K562 (cell line): ENCODE data around the gene GOT2. TPM values are rescaled to one million over a fixed set of nuclear protein-coding genes. Genes with fewer than 3 reads are reported as not detected.

Experiments used
- ATAC-seq: fragments of 200-7000 bp; cut with Tn5 transposase; 3 replicates; pipeline ENCODE4 v1.9.1; 2020; ENCODE audit warnings: moderate library complexity
- BruUV-seq: library from RNA; stranded (reverse); fragments of 400-500 nt; replicated peaks from 2 replicates; lab custom pipeline; 2021; lab: Mats Ljungman, UMichigan
- CTCF ChIA-PET: fragments of 300-600 bp; formaldehyde crosslinking; extraction: SDS; loops from one replicate; lab custom pipeline; 2021; ENCODE audit warnings: low intra/inter-chr PET ratio; lab: Yijun Ruan, JAX
- POLR2A ChIA-PET: fragments of 300-600, 350-650 bp; sonication (Branson Sonifier 250); formaldehyde crosslinking; extraction: SDS; loops from one replicate; lab custom pipeline; 2021; ENCODE audit warnings: antibody characterized with exemption, inconsistent platforms; lab: Yijun Ruan, JAX
- DNase-seq, 4 experiments: peaks; one replicate each; pipeline versions ENCODE4 v3.0.0 to v3.0.0-alpha.2; 2011 to 2018; ENCODE audit warnings: low spot score in 3 of 4, mixed read lengths in 3 of 4; ENCODE audit errors: extremely low read depth in 1 of 4
- FAIRE-seq: peaks from 2 replicates; lab custom pipeline; 2011; peaks lifted over from hg19 to GRCh38; lab: Jason Lieb, UNC
- H2AFZ ChIP-seq: 2 replicates; pipeline ENCODE4 v1.6.0; 2011; ENCODE audit warnings: low read depth, low read length, control low read depth, inconsistent platforms
- H3K27ac ChIP-seq: fragments of 200-600 bp; 3 replicates; pipeline ENCODE4 v1.8.0; 2011; ENCODE audit warnings: low read depth, mild to moderate bottlenecking, control low read depth, inconsistent platforms, low read length, moderate library complexity, mixed read lengths; ENCODE audit errors: extremely low read depth
- H3K27me3 ChIP-seq, 2 experiments: fragments of 300-600 bp in 1 of 2; 2 replicates in 1 of 2; 3 replicates in 1 of 2; pipeline versions ENCODE4 v1.6.0 to v1.8.0; 2011; ENCODE audit warnings: inconsistent platforms in 2 of 2, low read length in 2 of 2, mild to moderate bottlenecking in 1 of 2, mixed read lengths in 1 of 2, moderate library complexity in 1 of 2; ENCODE audit not compliant: control insufficient read depth in 2 of 2, insufficient read depth in 2 of 2
- H3K36me3 ChIP-seq: fragments of 300-600 bp; 3 replicates; pipeline ENCODE4 v1.8.0; 2011; ENCODE audit warnings: mild to moderate bottlenecking, low read length, inconsistent platforms; ENCODE audit not compliant: control insufficient read depth, insufficient read depth
- H3K4me1 ChIP-seq, 2 experiments: fragments of 200-600 bp in 1 of 2; replicated peaks in 1 of 2; 2 replicates in 1 of 2; 3 replicates in 1 of 2; pipeline versions ENCODE4 v1.5.1 to v1.8.0; 2011; ENCODE audit warnings: inconsistent platforms in 2 of 2, low read length in 2 of 2, mild to moderate bottlenecking in 1 of 2, mixed read lengths in 1 of 2, moderate library complexity in 1 of 2; ENCODE audit not compliant: control insufficient read depth in 2 of 2, insufficient read depth in 2 of 2
- H3K4me2 ChIP-seq: 2 replicates; pipeline ENCODE4 v1.6.1; 2011; ENCODE audit warnings: low read length, control low read depth, inconsistent platforms, mixed read lengths; ENCODE audit not compliant: insufficient read depth
- H3K4me3 ChIP-seq: fragments of 200-600 bp; sonication (generic), shearing (Covaris generic); 2 replicates; pipeline ENCODE4 v1.5.1; 2016; ENCODE audit warnings: control low read depth, inconsistent platforms
- H3K79me2 ChIP-seq: fragments of 200-600 bp; 3 replicates; pipeline ENCODE4 v1.8.0; 2011; ENCODE audit warnings: low read length, inconsistent platforms; ENCODE audit not compliant: control insufficient read depth, insufficient read depth
- H3K9ac ChIP-seq, 2 experiments: 2 replicates each; pipeline versions ENCODE4 v1.6.0 to v1.6.1; 2011; ENCODE audit warnings: low read depth in 2 of 2, low read length in 2 of 2, control low read depth in 1 of 2, inconsistent platforms in 1 of 2, mild to moderate bottlenecking in 1 of 2, mixed read lengths in 1 of 2; ENCODE audit not compliant: insufficient read depth in 1 of 2
- H3K9me1 ChIP-seq: one replicate; pipeline ENCODE4 v1.6.0; 2011; ENCODE audit warnings: inconsistent platforms, mild to moderate bottlenecking, low read length, moderate library complexity; ENCODE audit not compliant: control insufficient read depth, insufficient read depth
- H3K9me3 ChIP-seq: replicated peaks from 2 replicates; pipeline ENCODE4 v1.5.1; 2011; ENCODE audit warnings: low read depth, low read length, inconsistent platforms; ENCODE audit not compliant: control insufficient read depth, insufficient read depth
- H4K20me1 ChIP-seq: replicated peaks from 2 replicates; pipeline ENCODE4 v1.6.1; 2011; ENCODE audit warnings: low read length, inconsistent platforms, mixed read lengths; ENCODE audit not compliant: control insufficient read depth, insufficient read depth
- AFF1 ChIP-seq, 2 experiments: fragments of 450-650 bp; IDR thresholded peaks; 2 replicates each; pipeline ENCODE4 v1.6.1; 2018; ENCODE audit warnings: mild to moderate bottlenecking in 2 of 2, low read depth in 1 of 2; ENCODE audit not compliant: partially characterized antibody in 2 of 2
- CEBPZ ChIP-seq: fragments of 150-350 bp; IDR thresholded peaks from 2 replicates; pipeline ENCODE4 v1.6.1; 2014; ENCODE audit warnings: low read depth, mild to moderate bottlenecking, low read length, borderline replicate concordance
- ELF4 ChIP-seq: fragments of 450-650 bp; formaldehyde crosslinking; IDR thresholded peaks from 2 replicates; pipeline ENCODE4 v1.4.0; 2022; ENCODE audit warnings: missing genetic modification characterization
- FOXP1 ChIP-seq: sonication (generic); formaldehyde crosslinking; IDR thresholded peaks from 2 replicates; pipeline ENCODE4 v1.8.0; 2022; ENCODE audit warnings: mild to moderate bottlenecking, missing genetic modification reagents
- FUS ChIP-seq: fragments of 200-400 bp; formaldehyde crosslinking; optimal IDR thresholded peaks from 2 replicates; pipeline ENCODE3; 2017; ENCODE audit warnings: low read depth, low read length
- KDM2B ChIP-seq: fragments of 250-450 bp; sonication (Bioruptor Pico); IDR thresholded peaks from 2 replicates; pipeline ENCODE4 v1.8.0; 2021; ENCODE audit warnings: mild to moderate bottlenecking, moderate library complexity
- MTA1 ChIP-seq: fragments of 450-650 bp; IDR thresholded peaks from 2 replicates; pipeline ENCODE4 v1.6.1; 2017; ENCODE audit warnings: borderline replicate concordance
- MYC ChIP-seq, 2 experiments: fragments of 250-450 bp in 1 of 2; sonication (Bioruptor Pico) in 1 of 2; IDR thresholded peaks; 2 replicates each; pipeline versions ENCODE4 v1.5.1 to v1.6.1; 2012 to 2021; ENCODE audit warnings: low read depth in 2 of 2, borderline replicate concordance in 1 of 2, improper control_type of control experiment in 1 of 2, low read length in 1 of 2, mild to moderate bottlenecking in 1 of 2, moderate library complexity in 1 of 2
- SIX5 ChIP-seq, 2 experiments: IDR thresholded peaks; 2 replicates each; pipeline ENCODE4 v1.6.1; 2011; ENCODE audit warnings: low read length in 2 of 2, borderline replicate concordance in 1 of 2, low read depth in 1 of 2, mild to moderate bottlenecking in 1 of 2, moderate library complexity in 1 of 2; ENCODE audit not compliant: insufficient read depth in 1 of 2
- ZBTB34 ChIP-seq: fragments of 250-450 bp; sonication (Bioruptor Pico); IDR thresholded peaks from 2 replicates; pipeline ENCODE4 v1.8.0; 2021; ENCODE audit warnings: mild to moderate bottlenecking, moderate library complexity
- ZNF133 ChIP-seq: fragments of 250-450 bp; sonication (Bioruptor Pico); IDR thresholded peaks from 2 replicates; pipeline ENCODE4 v1.4.0; 2020; ENCODE audit warnings: mild to moderate bottlenecking
- WGBS: fragments of 100-300 bp; shearing (Covaris generic); methylation state at CpG from one replicate; pipeline ENCODE4 v1.1.6; 2016; ENCODE audit warnings: low coverage, mixed read lengths; ENCODE audit not compliant: insufficient coverage; ENCODE audit errors: missing lambda C conversion rate; 5-methylcytosine and 5-hydroxymethylcytosine counted together
- in situ Hi-C: fragments of 300-500 bp; cut with MboI; formaldehyde crosslinking; loops from 4 replicates; pipeline ENCODE4 v1.15.0; 2018; ENCODE audit warnings: inconsistent platforms, mixed read lengths
- intact Hi-C: fragments of 100-400 bp; cut with micrococcal nuclease; formaldehyde crosslinking; loops from 2 replicates; pipeline ENCODE4 v1.14.2; 2022
- polyA plus RNA-seq, 8 experiments: library from polyadenylated mRNA; depleted of rRNA in 4 of 8; stranded (reverse) in 5 of 8; unstranded in 3 of 8; fragments of >200 nt; fragmentation: Nextera tagmentation in 2 of 8; fragmentation: Illumina TruSeq in 1 of 8; extraction: Ambion mirVana in 2 of 8; extraction: Trizol in 1 of 8; gene quantifications; 2 replicates each; pipeline versions ENCODE4 v1.2.1 to v1.2.3, GENCODE V29; 2011 to 2014; ENCODE audit warnings: inconsistent platforms in 1 of 8, missing spikeins in 1 of 8
- total RNA-seq, 7 experiments: library from RNA; depleted of rRNA in 6 of 7; stranded (reverse); fragments of >200 nt in 6 of 7; fragmentation: Illumina TruSeq in 2 of 7; extraction: Trizol in 2 of 7; gene quantifications; 2 replicates each; pipeline versions ENCODE4 v1.2.1 to v1.2.3, GENCODE V29; 2011 to 2021; ENCODE audit warnings: low replicate concordance in 1 of 7

Gene GOT2
- total and polyA plus RNA-seq, 9 of the 15 experiments (the other 6 are each of a cell fraction or from before 2014, with no cell fraction given): 43.1 to 190 (median 80.2) TPM

GRCh38 chr16:58679763-58680162 is 54.4 kb downstream of the GOT2 start (continued):
- TF ChIP-seq CEBPZ (no peak), FUS (no peak), ZBTB34 (CRISPR knock-in tag) (no peak), KDM2B (CRISPR knock-in tag) (no peak)

GRCh38 chr16:58678716-58679115 is 55.4 kb downstream of the GOT2 start:
- peaks cover 1 to 4% of the 10 kb centered on the region in 2 experiments; a peak in 2 of 5 replicates for H3K4me1 ChIP-seq
- H3K79me2 ChIP-seq: no peaks in the 10 kb centered on the region
- BruUV-seq: no TSS peak
- ChIA-PET CTCF (no interaction called here), POLR2A (interaction anchor here (0.7 kb wide), 1 partner anchor 90 kb away, joined by 3 read pairs; no protein-coding TSS in a partner anchor)
- WGBS: 64% methylated on average over 3 of the region's 3 CpGs
- no peak for DNase-seq
- no peaks in the 10 kb centered on the region for H3K27me3 ChIP-seq
- H3K4me3 ChIP-seq: no peak overlapping the region
- peaks cover 18% of the 10 kb centered on the region; the same call in 2 of the 3 replicates for H3K36me3 ChIP-seq
- no peaks in the 10 kb centered on the region for H3K9me1 ChIP-seq
- H3K9me3 ChIP-seq: no peaks in the 10 kb centered on the region
- 0 out of 4 replicates have a peak overlapping the region, but pooled peaks of 1 of the 2 experiments have one; percentile 40 for H3K9ac ChIP-seq
- intact Hi-C loops (no loop called here), in situ Hi-C loops (no loop called here)
- H4K20me1 ChIP-seq: no peaks in the 10 kb centered on the region
- no peak overlapping the region for H2AFZ ChIP-seq
- FAIRE-seq: no peak
- no peak overlapping the region for H3K4me2 ChIP-seq
- no peak overlapping the region for H3K27ac ChIP-seq
- no peak for ATAC-seq
- TF ChIP-seq ELF4 (CRISPR knock-in tag) (no peak), MYC (IDR thresholded peaks at IDR 0.05; ENCODE audit: low read depth, low read length) (no peak), MYC (CRISPR knock-in tag; IDR thresholded peaks at IDR 0.05; ENCODE audit: borderline replicate concordance, low read depth) (no peak), MTA1 (no peak), AFF1 (IDR thresholded peaks at IDR 0.05; ENCODE audit: low read depth in 1 of 2, partially characterized antibody in 2 of 2) (no peak), SIX5 (IDR thresholded peaks at IDR 0.05; ENCODE audit: borderline replicate concordance in 1 of 2, insufficient read depth in 1 of 2, low read depth in 1 of 2, low read length in 2 of 2) (no peak), FOXP1 (CRISPR knock-in tag) (no peak), ZNF133 (no peak)
